Peyer's patch (tissue), 4 donors: ENCODE measurements around the gene JAGN1. TPM values are rescaled to one million over a fixed set of nuclear protein-coding genes. Genes with fewer than 3 reads are reported as not detected.

Experiments
- DNase-seq, 3 donors: peaks; one replicate each; pipeline ENCODE4 v3.0.0-alpha.2; 2017 to 2019
- H3K27ac ChIP-seq, 4 donors: fragments of 200-600 bp; sonication (generic); one replicate each; pipeline ENCODE4 v1.5.1; 2016 to 2019
- H3K27me3 ChIP-seq, 2 donors: fragments of 200-600 bp; sonication (generic); one replicate each; pipeline ENCODE4 v1.5.1; 2019
- H3K36me3 ChIP-seq, 3 donors: fragments of 200-600 bp; sonication (generic); one replicate each; pipeline ENCODE4 v1.5.1; 2016 to 2019
- H3K4me1 ChIP-seq, 4 donors: fragments of 200-600 bp; sonication (generic); one replicate each; pipeline ENCODE4 v1.5.1; 2016 to 2019
- H3K4me3 ChIP-seq, 4 donors: fragments of 200-600 bp; sonication (generic); 1 replicate in 3 of 4; 2 replicates in 1 of 4; pipeline ENCODE4 v1.5.1; 2016 to 2019; ENCODE audit warnings: mild to moderate bottlenecking in 1 of 4
- H3K9me3 ChIP-seq, 4 donors: fragments of 200-600 bp; sonication (generic); one replicate each; pipeline ENCODE4 v1.5.1; 2016 to 2019; ENCODE audit warnings: mild to moderate bottlenecking in 1 of 4
- CTCF ChIP-seq, 6 experiments: fragments of 450-650 bp in 4 of 6; fragments of 200-600 bp in 2 of 6; sonication (generic) in 1 of 6; IDR thresholded peaks; one replicate each; pipeline ENCODE4 v1.5.1; 2017 to 2019; ENCODE audit warnings: antibody characterized with exemption in 6 of 6, mild to moderate bottlenecking in 3 of 6, moderate library complexity in 1 of 6
- POLR2A ChIP-seq, 2 donors: fragments of 450-650 bp; IDR thresholded peaks; one replicate each; pipeline ENCODE4 v1.5.1; 2017; ENCODE audit warnings: antibody characterized with exemption in 2 of 2, mild to moderate bottlenecking in 2 of 2, moderate library complexity in 2 of 2
- total RNA-seq, 4 donors: library from RNA; depleted of rRNA; stranded (reverse); fragments of >200 nt; gene quantifications; one replicate each; pipeline ENCODE4 v1.1.0, GENCODE V29; 2016

The JAGN1 gene
- total RNA-seq, 4 donors from 2014 or later = 23.9 to 46.5 (median 41.9) TPM

GRCh38 chr3:9916346-9916733 is 25.9 kb downstream of the JAGN1 start:
- no peak for TF ChIP-seq POLR2A (IDR thresholded peaks at IDR 0.05)
- no peak for TF ChIP-seq CTCF (IDR thresholded peaks at IDR 0.05)
- peaks cover 3 to 64% (median 15%) of the 10 kb centered on the region in 4 donors for H3K4me1 ChIP-seq

GRCh38 chr3:9916734-9917680 is 26.6 kb downstream of the JAGN1 start, which contains the start of gene IL17RC:
Gene IL17RC, plus strand, starts transcription at chr3:9917098. Its CDS starts 218 bp downstream, at chr3:9917316.
- Histone ChIP-seq H3K4me3 (peak within 1 kb of the TSS; percentile 49 to 69 (median 66)), H3K27me3 (no peaks in the 10 kb centered on the region), H3K4me1 (peaks cover 3 to 61% (median 15%) of the 10 kb centered on the region in 4 donors), H3K9me3 (no peaks in the 10 kb centered on the region), H3K27ac (peak within 1 kb of the TSS; percentile 76 to 94 (median 90)), H3K36me3 (peaks cover 0 to 8% (median 0%) of the 10 kb centered on the region in 3 donors)
- TF ChIP-seq CTCF (IDR thresholded peaks at IDR 0.05) (peak in 1 of 6 experiments; percentile 25), POLR2A (IDR thresholded peaks at IDR 0.05) (peak; percentile 60 to 88)
- peak; percentile 31 to 93 (median 93) for DNase-seq

More at GRCh38 chr3:9916346-9916733, 25.9 kb downstream of the JAGN1 start:
- Histone ChIP-seq H3K9me3 (no peaks in the 10 kb centered on the region), H3K36me3 (peaks cover 0 to 14% (median 0%) of the 10 kb centered on the region in 3 donors), H3K27ac (peak overlapping the region; percentile 76 to 94 (median 90)), H3K4me3 (peak overlapping the region; percentile 26 to 68 (median 56)), H3K27me3 (no peaks in the 10 kb centered on the region)
- no peak for DNase-seq

GRCh38 chr3:9917820-9918219 is 27.4 kb downstream of the JAGN1 start:
- Histone ChIP-seq H3K27ac (peak overlapping the region in 3 of 4 donors; percentile 87 to 94 (median 94)), H3K4me1 (peaks cover 3 to 54% (median 15%) of the 10 kb centered on the region in 4 donors), H3K4me3 (peak overlapping the region in 2 of 4 donors; percentile 63 to 68), H3K27me3 (no peaks in the 10 kb centered on the region), H3K36me3 (peaks cover 0 to 7% (median 0%) of the 10 kb centered on the region in 3 donors), H3K9me3 (no peaks in the 10 kb centered on the region)
- no peak for TF ChIP-seq POLR2A (IDR thresholded peaks at IDR 0.05)
- no peak for TF ChIP-seq CTCF (IDR thresholded peaks at IDR 0.05)
- no peak for DNase-seq

GRCh38 chr3:9918261-9919038 is 28.0 kb downstream of the JAGN1 start:
- H3K27me3 ChIP-seq = no peaks in the 10 kb centered on the region
- H3K36me3 ChIP-seq = peaks cover 0 to 7% (median 0%) of the 10 kb centered on the region in 3 donors
- H3K9me3 ChIP-seq = no peaks in the 10 kb centered on the region
- peak overlapping the region in 2 of 4 donors; percentile 63 to 68 for H3K4me3 ChIP-seq
- no peak for DNase-seq
- TF ChIP-seq CTCF (IDR thresholded peaks at IDR 0.05) (no peak), POLR2A (IDR thresholded peaks at IDR 0.05) (no peak)
- H3K4me1 ChIP-seq = peaks cover 3 to 48% (median 15%) of the 10 kb centered on the region in 4 donors
- peak overlapping the region in 1 of 4 donors; percentile 94 for H3K27ac ChIP-seq

- Histone ChIP-seq H3K4me3 (no peak overlapping the region), H3K27ac (no peak overlapping the region), H3K36me3 (peaks cover 0 to 25% (median 0%) of the 10 kb centered on the region in 3 donors), H3K27me3 (no peaks in the 10 kb centered on the region), H3K4me1 (peaks cover 0 to 13% (median 3%) of the 10 kb centered on the region in 4 donors), H3K9me3 (no peaks in the 10 kb centered on the region)
- DNase-seq = no peak
- no peak for TF ChIP-seq POLR2A (IDR thresholded peaks at IDR 0.05)
Measured at GRCh38 chr3:9928158-9928557, 37.7 kb downstream of the JAGN1 start.
